ENCODE measurements around the gene HERC6.
"Not testable (repeated sequence)": the region's sequence is repeated elsewhere in the genome, so short reads cannot be mapped to it uniquely, and the experiment has no call there.

Gene HERC6

GRCh38 chr4:88366460-88366859 is 12.2 kb upstream of the HERC6 start:
- DNase-seq (ENCODE audit: low spot score), result no peak
- Histone ChIP-seq H3K27ac (no peak overlapping the region), H3K4me3 (no peak overlapping the region)
- TF ChIP-seq CTCF (IDR thresholded peaks at IDR 0.05), result no peak

- no peak for DNase-seq (ENCODE audit: low spot score)
- Histone ChIP-seq H3K4me3 (no peak overlapping the region), H3K27ac (no peak overlapping the region)
- no peak for TF ChIP-seq CTCF (IDR thresholded peaks at IDR 0.05)
Observed at GRCh38 chr4:88367826-88368225, 10.8 kb upstream of the HERC6 start.

GRCh38 chr4:88369180-88369812 is 9.4 kb upstream of the HERC6 start:
- H3K27ac ChIP-seq; H3K4me3 ChIP-seq; DNase-seq (ENCODE audit: low spot score): not testable (repeated sequence)
- TF ChIP-seq CTCF (IDR thresholded peaks at IDR 0.05), result peak; percentile 44

GRCh38 chr4:88381123-88381522 is 2.5 kb downstream of the HERC6 start:
- H3K27ac ChIP-seq, result no peak overlapping the region
- no peak for TF ChIP-seq CTCF (IDR thresholded peaks at IDR 0.05)

GRCh38 chr4:88382621-88383020 is 4.0 kb downstream of the HERC6 start:
- H3K4me3 ChIP-seq, result no peak overlapping the region
- DNase-seq (ENCODE audit: low spot score), result no peak
- H3K27ac ChIP-seq, result no peak overlapping the region
- no peak for TF ChIP-seq CTCF (IDR thresholded peaks at IDR 0.05)

More at GRCh38 chr4:88381123-88381522, 2.5 kb downstream of the HERC6 start:
- no peak for DNase-seq (ENCODE audit: low spot score)
- H3K4me3 ChIP-seq, result no peak overlapping the region

- DNase-seq (ENCODE audit: low spot score), result no peak
- TF ChIP-seq CTCF (IDR thresholded peaks at IDR 0.05), result no peak
- no peak overlapping the region for H3K4me3 ChIP-seq
- H3K27ac ChIP-seq, result no peak overlapping the region
Observed at GRCh38 chr4:88390128-88390527, 11.5 kb downstream of the HERC6 start.

- H3K4me3 ChIP-seq, result no peak overlapping the region
- no peak for DNase-seq (ENCODE audit: low spot score)
- no peak for TF ChIP-seq CTCF (IDR thresholded peaks at IDR 0.05)
- no peak overlapping the region for H3K27ac ChIP-seq
Observed at GRCh38 chr4:88391703-88392102, 13.1 kb downstream of the HERC6 start.
